ENCODE results near the gene FRG2C. TPM values are rescaled to one million over a fixed set of nuclear protein-coding genes. Genes with fewer than 3 reads are reported as not detected.

FRG2C gene
- total and polyA plus RNA-seq, 9 donors = not detected

DNA sequence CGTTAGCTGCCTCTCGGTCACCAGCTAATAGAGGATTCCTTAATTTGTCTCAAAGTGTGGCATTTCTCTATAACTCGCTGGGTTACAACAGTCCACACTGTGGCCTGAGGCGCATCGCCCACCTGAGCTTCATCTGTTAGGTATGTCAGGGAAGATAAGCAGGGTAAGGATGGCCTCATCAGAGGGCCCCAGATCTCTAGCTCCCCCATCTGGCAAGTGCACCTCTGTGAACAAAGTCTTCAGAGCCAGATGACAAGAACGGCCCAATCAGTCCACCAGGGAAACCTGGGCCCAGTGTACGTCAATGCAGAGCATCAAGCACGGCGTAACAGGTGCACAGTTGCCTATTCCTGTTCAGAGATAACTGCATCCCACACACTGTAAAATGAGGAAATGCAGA, 23.2 kb downstream of the FRG2C start:
- 86 to 90% (median 88%) methylated on average over 9 of the region's 9 CpGs for WGBS, 3 donors

DNA sequence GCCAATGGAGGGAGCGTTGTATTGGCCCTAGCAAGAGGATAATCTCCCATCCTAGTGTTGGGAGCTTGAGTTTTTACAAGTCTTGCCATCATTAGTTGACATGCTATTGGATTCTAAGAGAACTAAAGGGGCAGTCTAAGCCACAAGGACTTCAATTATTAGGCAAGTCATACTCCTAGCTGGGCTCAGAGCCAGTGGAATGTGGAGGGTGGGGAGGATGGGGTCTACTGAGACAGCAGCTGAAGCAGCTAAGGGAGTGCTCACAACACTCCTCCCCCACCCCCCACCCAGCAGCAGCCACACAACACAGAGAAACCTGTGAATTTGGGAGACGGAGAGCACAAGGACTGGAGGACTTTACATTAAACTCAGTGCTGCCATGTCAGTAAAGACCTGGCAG, 27.9 kb downstream of the FRG2C start:
- H3K4me1 ChIP-seq (ENCODE audit: insufficient read depth) = no peaks in the 10 kb centered on the region
- no peaks in the 10 kb centered on the region for H3K36me3 ChIP-seq
- intact Hi-C loops (cut with DNase I) = no loop called here
- TF ChIP-seq EP300 (IDR thresholded peaks at IDR 0.05) (no peak), POLR2A (IDR thresholded peaks at IDR 0.05) (no peak)
- TF ChIP-seq, protein P1, sequence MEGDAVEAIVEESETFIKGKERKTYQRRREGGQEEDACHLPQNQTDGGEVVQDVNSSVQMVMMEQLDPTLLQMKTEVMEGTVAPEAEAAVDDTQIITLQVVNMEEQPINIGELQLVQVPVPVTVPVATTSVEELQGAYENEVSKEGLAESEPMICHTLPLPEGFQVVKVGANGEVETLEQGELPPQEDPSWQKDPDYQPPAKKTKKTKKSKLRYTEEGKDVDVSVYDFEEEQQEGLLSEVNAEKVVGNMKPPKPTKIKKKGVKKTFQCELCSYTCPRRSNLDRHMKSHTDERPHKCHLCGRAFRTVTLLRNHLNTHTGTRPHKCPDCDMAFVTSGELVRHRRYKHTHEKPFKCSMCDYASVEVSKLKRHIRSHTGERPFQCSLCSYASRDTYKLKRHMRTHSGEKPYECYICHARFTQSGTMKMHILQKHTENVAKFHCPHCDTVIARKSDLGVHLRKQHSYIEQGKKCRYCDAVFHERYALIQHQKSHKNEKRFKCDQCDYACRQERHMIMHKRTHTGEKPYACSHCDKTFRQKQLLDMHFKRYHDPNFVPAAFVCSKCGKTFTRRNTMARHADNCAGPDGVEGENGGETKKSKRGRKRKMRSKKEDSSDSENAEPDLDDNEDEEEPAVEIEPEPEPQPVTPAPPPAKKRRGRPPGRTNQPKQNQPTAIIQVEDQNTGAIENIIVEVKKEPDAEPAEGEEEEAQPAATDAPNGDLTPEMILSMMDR (IDR thresholded peaks at IDR 0.05) = no peak
- H3K4me3 ChIP-seq = no peak overlapping the region
- DNase-seq = no peak
- no peaks in the 10 kb centered on the region for H3K9me3 ChIP-seq
- no peak overlapping the region for H3K27ac ChIP-seq
- no peaks in the 10 kb centered on the region for H3K27me3 ChIP-seq
- 52 to 60% (median 57%) methylated on average over 2 of the region's 2 CpGs for WGBS, 3 donors

More for the DNA sequence above, 23.2 kb downstream of the FRG2C start:
- H3K4me1 ChIP-seq (ENCODE audit: insufficient read depth) = no peaks in the 10 kb centered on the region
- TF ChIP-seq POLR2A (IDR thresholded peaks at IDR 0.05) (no peak), EP300 (IDR thresholded peaks at IDR 0.05) (no peak)
- TF ChIP-seq, protein P1 (IDR thresholded peaks at IDR 0.05) = no peak
- no peaks in the 10 kb centered on the region for H3K9me3 ChIP-seq
- H3K27me3 ChIP-seq = no peaks in the 10 kb centered on the region
- no peak overlapping the region for H3K4me3 ChIP-seq
- no peak for DNase-seq
- no peak overlapping the region for H3K27ac ChIP-seq
- H3K36me3 ChIP-seq = no peaks in the 10 kb centered on the region
- intact Hi-C loops (cut with DNase I) = no loop called here

MicroRNAs within 50 kb of the gene (microRNA counts, 767-probe panel; counts per million panel counts)
- microRNA hsa-miR-1324 = 530 counts per million, percentile 78 among the panel's probes with 10 or more counts

Small RNA genes within 50 kb of the gene (microRNA-seq; reads per million reads assigned to microRNA genes)
- 0 reads per million in 3 donors for gene MIR1324

Small RNA genes within 50 kb of the gene (small RNA-seq; reads per million reads assigned to genes)
- gene AC108724.2 = not detected

Other genes starting within 250 kb of the FRG2C start
- 10 to 100 TPM; 13.9 to 23.0 (median 19.4) TPM for gene ZNF717, start 121.2 kb downstream of the FRG2C start, total RNA-seq
- gene ZNF717, start 121.2 kb downstream of the FRG2C start, polyA plus RNA-seq = 10 to 100 TPM in 1 of 2 donors, 1 to 10 TPM in 1; 8.6 to 10.9 TPM

Data from ovary (tissue), 9 donors.